Endothelial cell (in vitro differentiated cells): ENCODE results near the gene CGRRF1. TPM values are rescaled to one million over a fixed set of nuclear protein-coding genes. Genes with fewer than 3 reads are reported as not detected.

ENCODE experiments used
- DNase-seq: peaks from one replicate; pipeline ENCODE4 v3.0.0; 2021; ENCODE audit warnings: low spot score
- H3K27ac Mint-ChIP-seq: one replicate; pipeline ENCODE4 v1.8.0; 2021; ENCODE audit warnings: mixed read lengths, inconsistent platforms; ENCODE audit not compliant: unreplicated experiment
- H3K27me3 Mint-ChIP-seq: one replicate; pipeline ENCODE4 v1.8.0; 2021; ENCODE audit warnings: mild to moderate bottlenecking, moderate library complexity, mixed read lengths, inconsistent platforms; ENCODE audit not compliant: unreplicated experiment
- H3K36me3 Mint-ChIP-seq: one replicate; pipeline ENCODE4 v1.8.0; 2021; ENCODE audit warnings: mild to moderate bottlenecking, low read depth, mixed read lengths, inconsistent platforms; ENCODE audit not compliant: unreplicated experiment
- H3K4me1 Mint-ChIP-seq: one replicate; pipeline ENCODE4 v1.8.0; 2021; ENCODE audit warnings: mild to moderate bottlenecking, mixed read lengths, inconsistent platforms; ENCODE audit not compliant: unreplicated experiment
- H3K4me3 Mint-ChIP-seq: one replicate; pipeline ENCODE4 v1.8.0; 2021; ENCODE audit warnings: mild to moderate bottlenecking, mixed read lengths, inconsistent platforms; ENCODE audit not compliant: unreplicated experiment
- H3K9me3 Mint-ChIP-seq: one replicate; pipeline ENCODE4 v1.8.0; 2021; ENCODE audit warnings: mixed read lengths, inconsistent platforms; ENCODE audit not compliant: unreplicated experiment
- CTCF ChIP-seq: fragments of 200-600 bp; sonication (generic); IDR thresholded peaks from one replicate; pipeline ENCODE4 v1.5.0; 2021; ENCODE audit warnings: antibody characterized with exemption; ENCODE audit not compliant: unreplicated experiment
- long read RNA-seq: library from polyadenylated mRNA; unstranded; transcript quantifications from one replicate; pipeline ENCODE4 v2.0.0, GENCODE V29; 2020; ENCODE audit not compliant: unreplicated experiment
- total RNA-seq: library from RNA; stranded (reverse); fragmentation: NEBNext Ultra II Directional; extraction: Animal tissue kit (Norgen Biotek cat#: 25700); gene quantifications from one replicate; pipeline ENCODE4 v1.2.1, GENCODE V29; 2021; ENCODE audit not compliant: unreplicated experiment

The CGRRF1 gene
- 31.1 TPM for total RNA-seq
- long read RNA-seq, transcript CGRRF1-201 (6 exons, 2,057 nt): major isoform, 27 of 32 reads
- long read RNA-seq, partial matches to known transcripts: 1 of 32 reads
- long read RNA-seq, other reads (novel, unspliced or antisense): 3 of 32 reads

GRCh38 chr14:54509546-54510501 is at the start of gene CGRRF1:
TSS of gene CGRRF1 (plus strand) at chr14:54509906. CDS start at chr14:54509960, 54 bp downstream.
- peaks cover 2% of the 10 kb centered on the region for H3K27me3 Mint-ChIP-seq
- peak within 1 kb of the TSS; percentile 98 for H3K4me3 Mint-ChIP-seq
- DNase-seq: peak; percentile 99

GRCh38 chr14:54462048-54462447 is 47.7 kb upstream of the CGRRF1 start:
- Mint-ChIP-seq H3K9me3 (no peaks in the 10 kb centered on the region), H3K27me3 (no peaks in the 10 kb centered on the region), H3K27ac (no peak overlapping the region), H3K4me3 (no peak overlapping the region), H3K4me1 (peaks cover 6% of the 10 kb centered on the region), H3K36me3 (peaks cover 4% of the 10 kb centered on the region)
- TF ChIP-seq CTCF: no peak
- DNase-seq: no peak

More at GRCh38 chr14:54509546-54510501, at the start of gene CGRRF1:
- Mint-ChIP-seq H3K9me3 (no peaks in the 10 kb centered on the region), H3K36me3 (peaks cover 7% of the 10 kb centered on the region), H3K4me1 (peaks cover 32% of the 10 kb centered on the region), H3K27ac (peak within 1 kb of the TSS; percentile 81)
- peak; percentile 93 for TF ChIP-seq CTCF

GRCh38 chr14:54465654-54466053 is 44.1 kb upstream of the CGRRF1 start:
- Mint-ChIP-seq H3K4me3 (no peak overlapping the region), H3K27ac (no peak overlapping the region), H3K36me3 (peaks cover 20% of the 10 kb centered on the region), H3K27me3 (no peaks in the 10 kb centered on the region), H3K9me3 (no peaks in the 10 kb centered on the region), H3K4me1 (peaks cover 6% of the 10 kb centered on the region)
- DNase-seq: no peak
- TF ChIP-seq CTCF: no peak

- H3K4me1 Mint-ChIP-seq: peaks cover 6% of the 10 kb centered on the region
- H3K27ac Mint-ChIP-seq: no peak overlapping the region
- no peaks in the 10 kb centered on the region for H3K27me3 Mint-ChIP-seq
- DNase-seq: no peak
- TF ChIP-seq CTCF: no peak
- peaks cover 24% of the 10 kb centered on the region for H3K36me3 Mint-ChIP-seq
- no peaks in the 10 kb centered on the region for H3K9me3 Mint-ChIP-seq
- no peak overlapping the region for H3K4me3 Mint-ChIP-seq
Observed at GRCh38 chr14:54467280-54467679, 42.4 kb upstream of the CGRRF1 start.

GRCh38 chr14:54470701-54471100 is 39.0 kb upstream of the CGRRF1 start:
- Mint-ChIP-seq H3K27ac (no peak overlapping the region), H3K4me3 (no peak overlapping the region), H3K4me1 (no peaks in the 10 kb centered on the region), H3K36me3 (peaks cover 28% of the 10 kb centered on the region), H3K9me3 (no peaks in the 10 kb centered on the region), H3K27me3 (no peaks in the 10 kb centered on the region)
- no peak for DNase-seq
- no peak for TF ChIP-seq CTCF
